NOMO-1 (cell line): Measurements from ENCODE around the gene RAPGEF6.
"Not testable (repeated sequence)": the region's sequence is repeated elsewhere in the genome, so short reads cannot be mapped to it uniquely, and the experiment has no call there.

ENCODE experiments used
- DNase-seq, 2 experiments: peaks; one replicate each; lab custom pipeline; 2025; ENCODE audit not compliant: unreplicated experiment in 2 of 2; lab: John Stamatoyannopoulos, UW

The RAPGEF6 gene

DNA sequence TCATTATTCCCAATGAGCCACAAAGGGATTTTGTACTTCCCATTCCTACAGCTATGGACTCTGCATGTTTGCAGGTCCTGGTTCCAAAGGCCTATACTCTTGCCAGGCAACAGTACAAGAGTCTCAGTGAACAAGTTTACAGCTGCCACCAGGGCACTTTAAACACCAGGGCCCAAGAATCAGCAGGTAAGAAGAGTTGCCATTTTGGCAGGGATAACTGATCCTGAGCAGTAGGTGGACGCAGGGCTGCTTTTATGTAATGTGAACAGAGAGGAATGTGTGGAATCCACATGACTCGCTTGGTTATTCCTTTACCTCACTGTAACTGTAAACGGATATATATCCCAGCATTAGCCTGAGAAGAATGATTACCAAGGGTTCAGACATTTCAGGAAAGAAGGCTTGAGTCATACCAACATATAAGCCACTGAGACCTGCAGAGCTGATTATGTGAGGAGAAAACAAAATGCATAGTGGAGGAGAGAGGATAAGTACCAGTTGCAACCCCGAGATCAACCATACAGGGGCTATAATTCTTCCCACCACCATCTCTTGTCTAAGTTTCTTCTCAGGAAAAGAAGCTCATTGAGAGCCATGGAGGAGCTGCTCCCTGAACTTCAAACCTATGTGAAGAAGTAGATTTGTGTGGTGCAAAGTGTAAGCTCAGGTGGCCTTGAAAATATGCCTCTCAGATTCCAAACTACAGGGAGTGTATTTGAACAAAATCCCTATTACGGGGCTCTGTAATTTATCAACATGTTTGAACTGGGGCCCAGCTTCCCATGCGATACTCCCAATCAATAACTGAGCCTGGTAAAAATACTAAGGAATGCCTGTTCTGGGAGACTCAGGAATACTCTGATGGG is 24.6 kb downstream of the RAPGEF6 start:
- no peak for DNase-seq

DNA sequence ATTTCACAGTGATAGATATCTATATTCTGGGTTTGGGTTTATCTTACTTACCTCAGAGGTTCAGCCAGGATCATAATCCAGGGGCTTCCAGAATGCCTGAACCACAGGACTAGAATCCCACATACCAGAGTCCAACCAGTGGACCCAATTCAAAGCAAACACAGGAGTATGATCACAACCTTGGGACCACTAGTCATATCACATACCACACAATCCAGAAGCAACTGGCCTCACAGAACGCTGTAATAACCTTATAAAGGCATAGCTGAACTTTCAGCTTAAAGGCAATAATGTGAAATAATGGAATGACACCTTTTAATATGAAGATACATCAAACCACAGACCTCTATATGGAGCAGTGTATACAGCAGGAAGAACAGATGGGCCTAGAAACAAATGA is 25.3 kb downstream of the RAPGEF6 start:
- no peak for DNase-seq

DNA sequence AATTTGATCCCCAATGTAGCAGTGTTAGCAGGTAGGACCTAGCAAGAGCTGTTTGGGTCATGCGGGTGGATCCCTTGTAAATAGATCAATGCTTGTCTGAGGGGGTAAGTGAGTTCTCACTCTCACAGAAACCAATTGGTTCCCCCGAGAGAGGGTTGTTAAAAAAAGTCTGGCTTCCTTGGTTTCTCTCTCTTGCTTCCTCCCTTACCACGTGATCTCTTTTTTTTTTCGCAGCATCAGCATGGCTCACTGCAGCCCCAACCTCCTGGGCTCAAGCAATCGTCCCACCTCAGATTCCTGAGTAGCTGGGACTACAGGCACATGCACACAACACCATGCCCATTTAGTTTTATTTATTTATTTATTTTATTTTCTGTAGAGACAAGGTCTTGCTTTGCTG is 26.4 kb downstream of the RAPGEF6 start:
- no peak for DNase-seq

DNA sequence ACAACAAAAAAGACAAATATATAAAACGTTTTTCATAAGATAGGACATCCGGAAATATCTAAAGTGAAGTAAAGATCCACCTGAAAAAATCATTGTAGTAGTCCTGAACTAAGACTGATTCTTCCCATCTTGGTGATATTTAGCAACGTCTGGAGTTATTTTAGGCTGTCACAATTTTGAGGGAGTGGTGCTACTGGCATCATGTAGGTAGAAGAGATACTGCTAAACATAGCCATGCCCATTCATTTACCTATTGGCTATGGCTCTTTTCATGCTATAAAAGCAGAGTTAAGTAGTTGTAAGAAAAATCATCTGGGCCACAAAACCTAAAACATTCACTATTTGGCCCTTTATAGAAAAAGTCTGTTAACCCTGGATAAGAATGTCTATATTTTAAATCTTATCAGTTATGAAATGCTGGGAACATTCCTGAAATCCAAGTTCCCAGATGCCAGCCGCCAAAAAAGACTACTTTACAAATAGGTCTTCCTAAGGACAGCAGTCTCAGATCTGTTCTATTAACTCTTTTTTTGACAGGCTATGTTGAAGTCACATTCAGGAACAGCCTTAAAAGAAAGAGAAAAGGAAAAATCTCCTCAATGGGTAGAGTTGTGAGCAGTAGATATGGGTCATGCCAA is 27.0 kb downstream of the RAPGEF6 start:
- DNase-seq, result no peak

DNA sequence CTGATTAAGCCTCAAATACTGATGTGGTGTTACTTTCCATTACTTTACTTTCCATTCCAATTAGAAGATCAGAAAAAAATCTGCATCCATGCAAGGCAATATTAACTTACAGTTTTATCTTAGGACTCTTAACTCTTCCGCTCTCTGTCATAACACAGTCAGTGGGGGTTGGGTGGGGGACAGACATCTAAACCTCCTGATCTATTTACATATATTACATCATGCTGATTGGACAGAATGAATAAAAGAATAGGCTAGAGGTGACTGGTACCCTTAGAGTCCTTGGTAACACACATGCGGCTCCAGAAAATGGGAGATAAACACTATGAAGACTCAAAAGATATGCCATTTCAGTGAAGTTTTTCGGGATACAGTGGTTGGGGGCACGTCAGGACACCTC is 27.6 kb downstream of the RAPGEF6 start:
- no peak for DNase-seq

DNA sequence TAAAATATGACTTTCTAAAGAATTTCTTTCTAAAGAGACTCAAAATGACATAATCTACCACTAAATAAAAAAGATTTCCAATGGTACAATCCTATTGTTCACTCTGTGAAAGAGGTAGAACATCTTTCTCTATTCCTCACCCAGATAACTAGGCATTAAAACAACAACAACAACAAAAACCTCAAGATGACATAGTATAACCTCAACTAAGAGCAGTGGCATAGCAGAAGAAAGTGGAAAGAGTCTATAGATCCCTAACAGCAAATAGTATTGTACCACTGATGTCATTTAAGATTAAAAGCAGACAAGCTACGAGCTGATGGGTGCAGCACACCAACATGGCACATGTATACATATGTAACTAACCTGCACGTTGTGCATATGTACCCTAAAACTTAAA is 29.9 kb downstream of the RAPGEF6 start:
- DNase-seq, result no peak

DNA sequence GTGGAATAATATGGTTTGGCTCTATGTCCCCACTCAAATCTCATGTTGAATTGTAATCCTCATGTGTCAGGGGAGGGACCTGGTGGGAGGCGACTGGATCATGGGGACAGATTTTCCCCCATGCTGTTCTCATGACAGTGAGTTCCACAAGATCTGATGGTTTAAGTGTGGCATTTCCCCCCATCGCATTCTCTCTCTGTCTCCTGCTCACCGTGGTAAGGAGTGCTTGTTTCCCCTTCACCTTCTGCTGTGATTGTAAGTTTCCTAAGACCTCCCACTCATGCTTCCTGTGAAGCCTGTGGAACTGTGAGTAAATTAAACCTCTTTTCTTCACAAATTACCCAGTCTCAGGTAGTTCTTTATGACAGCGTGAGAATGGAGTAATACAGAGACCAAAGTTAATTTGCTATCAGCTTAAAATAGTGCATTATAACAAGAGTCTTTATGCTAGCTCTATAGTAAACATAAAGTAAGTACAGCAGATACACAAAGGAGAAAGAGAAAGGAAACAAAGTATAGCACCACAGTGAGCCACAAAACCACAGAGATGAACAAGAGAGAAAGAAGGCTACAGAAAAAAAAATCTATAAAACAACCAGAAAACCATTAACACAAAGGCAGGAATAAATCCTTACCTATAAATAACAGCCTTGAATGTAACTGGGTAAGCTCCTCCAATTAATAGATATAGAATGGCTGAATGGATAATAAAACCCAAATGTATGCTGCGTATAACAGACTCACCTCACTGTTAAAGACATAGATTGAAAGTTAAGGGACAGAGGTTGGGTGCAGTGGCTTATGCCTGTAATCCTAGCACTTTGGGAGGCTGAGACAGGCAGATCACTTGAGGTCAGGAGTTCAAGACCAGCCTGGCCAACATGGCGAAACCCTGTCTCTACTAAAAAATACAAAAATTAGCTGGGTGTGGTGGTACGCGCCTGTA is 39.7 kb downstream of the RAPGEF6 start:
- no peak for DNase-seq

DNA sequence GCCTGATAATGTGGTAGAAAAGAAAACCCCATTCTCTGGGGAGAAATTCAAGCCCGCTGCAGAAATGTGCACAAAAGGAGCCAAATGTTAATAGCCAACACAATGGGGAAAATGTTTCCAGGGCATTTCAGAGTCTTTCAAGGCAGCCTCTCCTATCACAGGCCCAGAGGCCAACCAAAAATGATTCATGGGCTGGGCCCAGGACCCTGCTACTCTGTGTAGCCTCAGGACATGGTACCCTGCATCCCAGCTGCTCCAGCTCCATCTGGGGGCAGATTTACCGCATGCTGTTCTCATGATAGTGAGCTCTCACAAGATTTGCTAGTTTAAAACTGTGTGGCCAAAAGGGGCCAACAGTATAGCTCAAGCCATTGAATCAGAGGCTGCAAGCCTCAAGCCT is 41.1 kb downstream of the RAPGEF6 start:
- DNase-seq, result no peak

DNA sequence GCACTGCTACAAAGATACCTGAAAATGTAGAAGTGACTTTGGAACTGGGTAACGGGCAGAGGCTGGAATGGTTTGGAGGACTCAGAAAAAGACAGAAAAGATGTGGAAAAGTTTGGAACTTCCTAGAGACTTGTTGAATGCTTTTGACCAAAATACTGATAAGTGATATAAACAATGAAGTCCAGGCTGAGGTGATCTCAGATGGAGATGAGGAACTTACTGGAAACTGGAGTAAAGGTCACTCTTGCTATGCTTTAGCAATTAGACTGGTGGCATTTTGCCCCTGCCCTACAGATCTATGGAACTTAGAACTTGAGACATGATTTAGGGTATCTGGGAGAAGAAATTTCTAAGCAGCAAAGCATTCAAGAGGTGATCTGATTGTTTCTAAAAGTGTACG is 41.6 kb downstream of the RAPGEF6 start:
- DNase-seq, result not testable (repeated sequence)

DNA sequence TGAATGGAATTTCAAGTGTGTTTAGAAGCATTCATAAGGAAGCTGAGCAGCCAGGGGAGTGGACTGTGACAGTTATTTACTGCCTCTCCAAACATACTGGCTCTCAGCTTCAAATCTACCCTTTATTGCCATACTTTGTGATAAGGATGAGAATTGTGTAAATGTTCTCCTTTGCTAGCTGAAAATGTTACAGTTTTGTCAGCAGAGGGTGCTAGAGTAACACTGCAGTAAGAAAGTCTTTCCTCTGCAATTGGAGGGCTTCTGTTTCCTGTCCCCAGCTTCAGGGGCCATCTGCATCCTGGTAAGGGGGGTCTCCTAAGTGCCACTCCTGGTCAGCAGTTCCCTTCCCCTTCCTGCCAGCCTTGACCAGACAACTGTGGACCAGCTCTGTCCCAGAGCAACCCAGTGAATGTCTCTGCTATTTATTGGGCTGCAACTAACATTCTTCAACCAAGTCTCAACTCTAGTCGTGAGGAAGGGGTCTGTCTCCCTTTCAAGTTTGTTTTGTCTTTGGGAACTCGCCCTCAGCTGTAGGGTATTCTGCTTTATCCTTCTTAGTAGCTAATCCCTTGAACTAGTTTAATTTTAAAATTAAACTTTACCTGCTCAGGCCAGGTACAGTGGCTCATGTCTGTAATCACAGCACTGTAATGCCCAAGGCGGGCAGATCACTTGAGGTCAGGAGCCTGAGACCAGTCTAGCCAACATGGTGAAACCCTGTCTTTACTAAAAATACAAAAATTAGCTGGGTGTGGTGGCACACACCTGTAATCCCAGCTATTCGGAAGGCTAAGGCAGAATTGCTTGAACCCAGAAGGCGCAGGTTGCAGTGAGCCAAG is 45.3 kb downstream of the RAPGEF6 start:
- DNase-seq, result peak in 1 of 2 experiments; percentile 37

DNA sequence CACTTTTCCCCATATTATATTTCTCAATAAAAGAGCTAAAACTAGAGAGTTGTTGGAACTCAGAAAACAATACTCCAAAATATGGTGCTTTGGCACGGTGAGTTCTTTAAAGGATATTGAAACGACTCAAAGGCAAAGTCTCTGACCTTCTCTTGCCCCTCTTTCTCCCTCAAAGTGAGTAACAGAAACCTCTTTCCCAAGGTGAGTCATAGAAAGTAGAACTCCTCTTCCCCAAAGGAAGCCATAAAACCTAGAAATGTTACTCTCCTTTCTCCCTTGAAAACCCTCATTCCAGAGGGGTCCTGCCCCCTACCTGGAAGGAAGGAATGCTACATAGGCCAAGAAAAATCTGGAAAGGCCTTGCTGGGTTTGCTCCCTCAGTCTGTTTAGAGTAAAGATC is 47.5 kb downstream of the RAPGEF6 start:
- no peak for DNase-seq

DNA sequence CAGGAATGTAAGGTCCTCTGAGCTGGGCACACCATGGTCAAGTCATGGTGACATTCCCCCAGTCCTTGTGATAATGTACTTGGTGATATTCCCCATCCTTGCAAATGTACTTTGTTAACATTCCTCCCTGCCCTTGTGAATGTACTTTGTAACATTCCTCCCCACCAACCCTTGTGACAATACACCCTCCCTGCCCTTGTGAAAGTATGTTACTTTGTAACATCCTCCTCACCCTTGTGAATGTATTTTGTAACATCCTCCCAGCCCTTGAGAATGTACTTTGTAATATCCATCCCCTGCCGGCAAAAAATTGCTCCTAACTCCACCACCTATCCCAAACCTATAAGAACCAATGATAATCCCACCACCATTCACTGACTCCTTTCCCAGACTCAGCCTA is 53.3 kb downstream of the RAPGEF6 start:
- no peak for DNase-seq

DNA sequence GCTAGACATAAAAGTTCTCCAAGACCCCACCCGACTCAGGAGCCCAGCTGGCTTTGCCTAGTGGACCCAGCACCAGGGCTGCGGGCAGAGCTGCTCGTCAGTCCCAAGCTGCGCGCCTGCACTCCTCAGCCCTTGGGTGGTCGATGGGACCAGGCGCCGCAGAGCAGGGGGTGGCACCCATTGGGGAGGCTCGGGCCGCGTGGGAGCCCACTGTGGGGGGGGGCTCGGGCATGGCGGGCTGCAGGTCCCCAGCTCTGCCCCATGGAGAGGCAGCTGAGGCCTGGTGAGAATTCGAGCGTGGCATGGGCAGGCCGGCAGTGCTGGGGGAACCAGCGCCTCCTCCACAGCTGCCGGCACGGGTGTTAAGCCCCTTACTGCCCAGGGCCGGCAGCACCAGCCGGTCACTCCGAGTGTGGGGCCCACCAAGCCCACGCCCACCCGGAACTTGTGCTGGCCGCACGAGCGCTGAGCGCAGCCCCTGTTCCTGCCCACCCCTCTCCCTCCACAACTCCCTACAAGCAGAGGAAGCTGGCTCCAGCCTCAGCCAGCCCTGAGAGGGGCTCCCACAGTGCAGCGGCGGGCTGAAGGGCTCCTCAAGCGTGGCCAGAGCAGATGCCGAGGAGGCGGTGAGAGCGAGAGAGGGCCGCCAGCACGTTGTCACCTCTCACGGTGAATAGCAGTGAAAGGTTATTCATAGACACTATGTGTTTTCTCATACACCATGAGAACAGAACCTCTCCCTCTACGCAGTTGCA is 54.9 kb downstream of the RAPGEF6 start:
- DNase-seq, result no peak

DNA sequence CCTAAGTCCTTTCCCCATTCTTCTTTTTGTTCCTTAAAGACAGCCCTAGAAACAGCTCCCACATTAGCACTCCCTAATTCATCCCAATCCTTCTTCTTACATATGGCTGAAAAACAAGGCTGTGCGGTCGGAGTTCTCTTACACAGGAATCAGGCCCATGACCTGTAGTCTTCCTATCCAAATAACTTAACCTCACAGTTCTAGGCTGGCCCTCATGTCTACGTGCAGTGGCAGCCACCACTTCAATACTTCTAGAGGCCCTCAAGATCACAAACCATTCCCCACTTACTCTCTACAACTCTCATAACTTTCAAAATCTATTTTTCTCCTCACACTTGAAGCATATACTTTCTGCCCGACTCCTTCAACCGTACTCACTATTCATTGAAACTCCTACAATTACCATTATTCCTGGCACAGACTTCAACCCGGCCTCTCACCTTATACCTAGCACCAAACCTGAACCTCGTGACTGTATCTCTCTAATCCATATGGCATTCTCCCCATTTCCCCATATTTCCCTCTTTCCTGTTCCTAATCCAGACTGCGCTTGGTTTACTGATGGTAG is 59.3 kb downstream of the RAPGEF6 start:
- no peak for DNase-seq

DNA sequence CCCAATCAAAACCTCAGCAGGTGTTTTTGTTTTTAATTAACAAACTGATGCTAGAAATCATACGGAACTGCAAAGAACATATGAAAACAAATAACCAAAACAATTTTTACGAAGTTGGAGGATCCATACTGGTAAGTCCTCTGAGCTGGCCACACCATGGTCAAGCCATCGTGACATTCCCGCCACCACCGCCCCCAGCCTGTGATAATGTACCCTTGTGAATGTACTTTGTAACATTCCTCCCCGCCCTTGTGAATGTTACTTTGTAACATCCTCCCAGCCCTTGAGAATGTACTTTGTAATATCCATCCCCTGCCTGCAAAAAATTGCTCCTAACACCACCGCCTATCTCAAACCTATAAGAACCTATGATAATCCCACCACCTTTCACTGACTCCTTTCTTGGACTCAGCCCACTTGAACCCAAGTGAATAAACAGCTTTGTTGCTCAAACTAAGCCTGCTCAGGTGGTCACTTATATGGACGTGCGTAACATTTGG is 63.3 kb downstream of the RAPGEF6 start:
- no peak for DNase-seq

DNA sequence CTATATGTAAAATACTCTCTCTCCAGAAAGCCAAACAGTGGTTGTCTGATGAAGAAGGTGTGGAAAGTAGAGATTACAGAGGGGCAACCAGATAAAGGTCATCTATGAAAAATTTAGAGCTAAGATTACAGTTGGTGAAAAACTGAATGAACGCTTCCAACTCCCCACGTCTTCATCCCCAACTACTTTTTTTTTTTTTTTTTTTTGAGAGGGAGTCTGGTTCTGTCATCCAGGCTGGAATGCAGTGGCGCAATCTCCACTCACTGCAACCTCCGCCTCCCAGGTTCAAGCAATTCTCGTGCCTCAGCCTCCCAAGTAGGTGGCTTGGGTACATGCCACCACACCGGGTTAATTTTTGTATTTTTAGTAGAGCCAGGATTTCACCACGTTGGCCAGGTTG is 64.3 kb downstream of the RAPGEF6 start:
- no peak for DNase-seq

DNA sequence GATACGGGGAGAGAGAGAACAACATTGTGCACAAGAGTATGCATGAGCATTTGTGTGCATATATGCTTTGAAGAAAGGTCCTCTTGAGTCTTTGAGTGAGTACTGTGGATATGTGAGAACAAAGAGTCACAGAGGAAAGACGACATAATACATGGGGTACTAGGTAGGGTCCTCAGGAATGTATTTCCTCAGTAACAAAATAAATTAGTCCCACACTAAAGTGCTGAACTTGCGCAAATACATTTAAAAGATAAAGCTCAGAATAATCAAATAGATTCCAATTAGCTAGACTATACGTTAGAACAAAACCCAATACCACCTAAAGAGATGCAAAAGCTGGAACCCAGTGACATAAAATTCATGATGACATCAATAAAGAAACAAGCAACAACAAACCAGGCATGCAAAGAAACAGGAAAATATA is 70.8 kb downstream of the RAPGEF6 start:
- DNase-seq, result no peak

DNA sequence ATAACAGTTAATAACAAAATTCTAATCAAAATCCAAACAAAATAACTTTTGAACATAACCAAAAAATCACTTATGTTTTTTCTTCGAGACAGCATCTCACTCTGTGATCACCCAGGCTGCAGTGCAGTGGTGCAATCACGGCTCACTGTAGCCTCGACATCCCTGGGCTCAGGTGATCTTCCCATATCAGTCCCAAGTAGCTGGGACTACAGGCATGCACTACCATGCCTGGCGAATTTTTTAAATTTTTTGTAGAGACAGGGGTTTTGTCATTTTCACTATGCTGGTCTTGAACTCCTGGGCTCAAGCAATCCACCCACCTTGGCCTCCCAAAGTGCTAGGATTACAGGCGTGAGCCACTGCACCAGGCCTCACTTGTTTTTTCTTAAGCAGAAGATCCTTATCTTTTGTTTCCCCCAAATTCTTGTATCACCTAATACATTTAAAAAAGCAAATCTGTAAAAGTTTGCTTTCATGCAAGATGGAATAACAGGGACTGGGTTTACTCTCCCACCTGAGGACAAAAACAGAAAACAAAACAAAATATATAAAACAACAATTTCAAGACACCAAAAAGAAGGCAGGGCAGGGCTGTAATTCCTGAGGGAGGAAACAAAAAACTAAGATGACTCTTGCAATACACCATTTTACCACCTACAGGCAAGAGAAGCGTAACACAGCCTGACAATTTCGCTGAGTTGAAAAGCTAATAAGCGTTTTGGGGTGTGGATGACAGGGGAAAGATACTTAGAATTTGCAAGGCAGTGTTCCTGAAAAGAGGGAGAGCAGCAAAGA is 71.4 kb downstream of the RAPGEF6 start:
- no peak for DNase-seq
